NT2/D1 (cell line): ENCODE results near the gene LIPE.

ENCODE experiments used
- DNase-seq: peaks from one replicate; pipeline ENCODE4 v3.0.0-alpha.2; 2011; ENCODE audit warnings: low read depth, low spot score
- H3K27me3 ChIP-seq: 2 replicates; pipeline ENCODE4 v1.6.0; 2011; ENCODE audit warnings: mild to moderate bottlenecking; ENCODE audit not compliant: insufficient read length, insufficient read depth
- H3K36me3 ChIP-seq: 2 replicates; pipeline ENCODE4 v1.6.1; 2011; ENCODE audit warnings: mild to moderate bottlenecking, low read length, mixed read lengths; ENCODE audit not compliant: insufficient read depth, insufficient read length
- H3K4me1 ChIP-seq: 2 replicates; pipeline ENCODE4 v1.5.1; 2011; ENCODE audit not compliant: insufficient read depth, insufficient read length
- H3K4me3 ChIP-seq: 2 replicates; pipeline ENCODE4 v1.5.1; 2011; ENCODE audit warnings: low read depth; ENCODE audit not compliant: insufficient read length
- H3K9ac ChIP-seq: 2 replicates; pipeline ENCODE4 v1.6.0; 2011; ENCODE audit warnings: low read depth; ENCODE audit not compliant: insufficient read length
- H3K9me3 ChIP-seq: 2 replicates; pipeline ENCODE4 v1.5.1; 2011; ENCODE audit warnings: mild to moderate bottlenecking, low read length; ENCODE audit not compliant: insufficient read depth
- SUZ12 ChIP-seq: IDR thresholded peaks from 2 replicates; pipeline ENCODE4 v1.6.1; 2011; ENCODE audit not compliant: insufficient read length, insufficient read depth; ENCODE audit errors: extremely low read depth
- YY1 ChIP-seq: IDR thresholded peaks from 2 replicates; pipeline ENCODE4 v1.6.1; 2011; ENCODE audit not compliant: insufficient read length, insufficient read depth
- ZNF274 ChIP-seq: IDR thresholded peaks from 2 replicates; pipeline ENCODE4 v1.6.1; 2011; ENCODE audit warnings: mild to moderate bottlenecking, low read depth, low read length

The LIPE gene

DNA sequence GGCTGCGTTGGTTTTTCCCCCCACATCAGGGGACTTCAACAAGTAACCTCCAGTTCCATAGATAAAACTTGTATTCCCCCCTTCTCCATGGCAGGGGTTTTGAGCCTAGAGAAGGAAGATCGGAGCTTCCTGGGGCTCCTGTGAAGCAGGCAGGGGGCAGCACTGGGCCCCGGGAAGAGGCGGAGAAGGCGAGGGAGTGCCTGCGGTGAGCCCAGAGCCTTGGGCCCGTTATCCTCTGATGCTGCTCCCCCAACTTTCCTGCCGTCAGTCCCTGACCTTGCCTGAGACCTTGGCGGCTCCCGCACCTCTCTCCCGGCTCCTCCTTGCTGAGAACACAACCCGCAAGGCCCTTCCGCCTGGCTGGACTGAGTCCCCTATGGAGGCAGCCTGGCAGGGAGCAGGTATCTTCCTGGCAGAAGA is 2.5 kb downstream of the LIPE start:
- Histone ChIP-seq H3K27me3 (peaks cover 88% of the 10 kb centered on the region), H3K9ac (no peak overlapping the region), H3K4me1 (peaks cover 7% of the 10 kb centered on the region), H3K9me3 (peaks cover 8% of the 10 kb centered on the region; the same call in 1 of the 2 replicates), H3K36me3 (no peaks in the 10 kb centered on the region), H3K4me3 (no peak overlapping the region)
- TF ChIP-seq ZNF274 (no peak), SUZ12 (no peak), YY1 (no peak)
- no peak for DNase-seq

DNA sequence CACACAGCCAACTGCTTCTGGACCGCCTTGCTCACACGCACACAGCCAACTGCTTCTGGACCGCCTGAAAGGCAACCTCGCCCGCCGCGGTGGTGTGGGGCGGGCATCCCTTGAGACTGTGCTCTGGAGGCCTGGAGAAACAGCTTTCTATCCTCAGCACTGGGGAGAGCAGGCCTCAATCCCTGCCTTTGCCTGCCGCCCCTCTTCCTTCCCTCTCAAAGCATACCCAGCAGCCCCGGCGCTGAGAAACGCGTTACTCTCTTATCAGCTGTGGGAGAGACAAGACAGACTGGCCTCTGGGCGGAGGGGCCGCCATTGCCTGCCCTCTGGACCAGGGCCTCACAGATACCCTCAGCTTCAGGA is 2.9 kb downstream of the LIPE start:
- no peak for DNase-seq
- H3K4me3 ChIP-seq, result no peak overlapping the region
- H3K9ac ChIP-seq, result no peak overlapping the region
- H3K36me3 ChIP-seq, result no peaks in the 10 kb centered on the region
- peaks cover 89% of the 10 kb centered on the region for H3K27me3 ChIP-seq
- peaks cover 7% of the 10 kb centered on the region for H3K4me1 ChIP-seq
- TF ChIP-seq YY1, result no peak
- no peak for TF ChIP-seq SUZ12
- peaks cover 8% of the 10 kb centered on the region; the same call in 1 of the 2 replicates for H3K9me3 ChIP-seq

- peak; percentile 73 for DNase-seq
- peaks cover 91% of the 10 kb centered on the region for H3K27me3 ChIP-seq
- peaks cover 7% of the 10 kb centered on the region for H3K4me1 ChIP-seq
- H3K9ac ChIP-seq, result peak overlapping the region; percentile 33
- peak overlapping the region; percentile 54 for H3K4me3 ChIP-seq
- TF ChIP-seq SUZ12 (no peak), ZNF274 (no peak), YY1 (no peak)
- H3K9me3 ChIP-seq, result peaks cover 8% of the 10 kb centered on the region; the same call in 1 of the 2 replicates
- no peaks in the 10 kb centered on the region for H3K36me3 ChIP-seq
These were observed 3.5 kb downstream of the LIPE start for GRCh38 chr19:42423462-42424344.

DNA sequence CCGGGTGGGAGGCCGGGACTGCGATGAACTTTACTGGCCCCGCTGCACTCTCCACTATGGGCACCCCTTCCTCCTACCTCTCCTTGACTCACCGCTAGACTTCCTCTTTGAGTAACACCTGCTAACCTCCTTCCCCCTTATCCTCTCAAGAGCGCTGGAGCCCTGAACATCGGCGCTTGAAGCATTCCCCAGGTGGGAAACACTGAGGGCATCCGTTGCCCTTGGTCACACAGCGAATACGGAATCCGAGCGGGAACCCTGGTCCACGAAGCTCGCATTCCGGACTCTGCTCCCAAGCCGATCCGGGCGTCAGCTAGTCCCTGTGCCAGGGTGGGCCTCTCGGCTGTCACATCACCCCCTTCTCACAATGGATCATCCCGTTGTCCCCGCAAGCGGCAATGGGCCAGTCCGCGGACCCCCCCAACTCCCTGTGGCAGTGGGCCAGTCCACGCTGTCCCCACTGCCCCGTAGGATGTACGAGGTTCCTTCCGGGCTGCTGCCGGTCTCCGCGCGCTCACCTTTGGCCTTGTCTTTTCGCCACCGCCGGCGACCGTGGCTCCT is 4.2 kb downstream of the LIPE start:
- peak overlapping the region; percentile 54 for H3K4me3 ChIP-seq
- H3K4me1 ChIP-seq, result peaks cover 7% of the 10 kb centered on the region
- peak overlapping the region; percentile 33 for H3K9ac ChIP-seq
- H3K36me3 ChIP-seq, result no peaks in the 10 kb centered on the region
- peaks cover 8% of the 10 kb centered on the region; the same call in 1 of the 2 replicates for H3K9me3 ChIP-seq
- TF ChIP-seq SUZ12 (no peak), ZNF274 (no peak), YY1 (no peak)
- DNase-seq, result no peak
- peaks cover 91% of the 10 kb centered on the region for H3K27me3 ChIP-seq

GRCh38 chr19:42422092-42422900 is 4.9 kb downstream of the LIPE start:
- TF ChIP-seq YY1 (no peak), ZNF274 (no peak), SUZ12 (no peak)
- H3K4me1 ChIP-seq, result peaks cover 7% of the 10 kb centered on the region
- no peak for DNase-seq
- no peak overlapping the region for H3K9ac ChIP-seq
- H3K9me3 ChIP-seq, result peaks cover 8% of the 10 kb centered on the region; the same call in 1 of the 2 replicates
- H3K4me3 ChIP-seq, result peak overlapping the region; percentile 54
- peaks cover 86% of the 10 kb centered on the region for H3K27me3 ChIP-seq
- no peaks in the 10 kb centered on the region for H3K36me3 ChIP-seq

DNA sequence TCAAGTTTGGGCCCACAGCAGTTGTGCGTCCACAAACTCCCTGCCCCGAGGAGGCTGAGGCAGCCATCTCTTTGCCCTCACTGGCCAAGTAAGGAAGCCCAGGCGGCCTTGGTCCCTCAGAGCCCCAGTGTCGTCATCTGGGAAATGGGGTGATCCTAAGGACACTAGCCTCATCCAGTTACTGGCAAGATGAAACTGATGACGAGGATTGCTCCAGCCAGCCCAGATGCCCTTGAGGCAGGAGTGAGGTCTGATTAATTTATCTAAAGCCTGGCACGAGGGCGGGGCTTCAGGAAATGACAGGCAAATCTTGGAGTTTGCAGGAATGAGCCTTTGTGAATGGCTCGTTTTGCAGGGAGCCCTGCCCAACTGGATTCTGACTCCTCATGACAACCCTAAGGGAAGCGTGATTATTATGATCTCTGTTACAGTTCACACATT is 5.6 kb downstream of the LIPE start:
- Histone ChIP-seq H3K4me1 (peaks cover 7% of the 10 kb centered on the region), H3K4me3 (no peak overlapping the region), H3K36me3 (no peaks in the 10 kb centered on the region), H3K27me3 (peaks cover 81% of the 10 kb centered on the region), H3K9ac (no peak overlapping the region), H3K9me3 (peaks cover 8% of the 10 kb centered on the region; the same call in 1 of the 2 replicates)
- DNase-seq, result no peak
- no peak for TF ChIP-seq ZNF274
- TF ChIP-seq YY1, result no peak
- no peak for TF ChIP-seq SUZ12
